CD14-positive monocyte (primary cell): ENCODE measurements around the gene SPON1. TPM values are rescaled to one million over a fixed set of nuclear protein-coding genes. Genes with fewer than 3 reads are reported as not detected.

ENCODE experiments used
- DNase-seq, 3 donors: peaks; one replicate each; pipeline ENCODE4 v3.0.0-alpha.2; 2011 to 2022
- H2AFZ ChIP-seq: 2 replicates; pipeline ENCODE4 v1.6.0; 2012; ENCODE audit warnings: mild to moderate bottlenecking, low read depth, low read length, inconsistent platforms; ENCODE audit not compliant: insufficient read depth, poor library complexity, severe bottlenecking
- H3K27ac ChIP-seq, 2 donors: 1 replicate in 1 of 2; 2 replicates in 1 of 2; pipeline ENCODE4 v1.5.1; 2012 to 2013; ENCODE audit warnings: low read length in 2 of 2, control low read depth in 1 of 2, inconsistent platforms in 1 of 2, low read depth in 1 of 2, mild to moderate bottlenecking in 1 of 2
- H3K27me3 ChIP-seq, 2 donors: one replicate each; pipeline versions ENCODE4 v1.6.0 to v1.6.1; 2011 to 2013; ENCODE audit warnings: low read length in 2 of 2; ENCODE audit not compliant: control insufficient read depth in 2 of 2, insufficient read depth in 2 of 2
- H3K36me3 ChIP-seq, 2 donors: replicated peaks in 1 of 2; 1 replicate in 1 of 2; 2 replicates in 1 of 2; pipeline versions ENCODE4 v1.5.1 to v1.6.1; 2012 to 2013; ENCODE audit warnings: low read length in 2 of 2, control low read depth in 1 of 2, inconsistent platforms in 1 of 2, mild to moderate bottlenecking in 1 of 2; ENCODE audit not compliant: insufficient read depth in 2 of 2, control insufficient read depth in 1 of 2
- H3K4me1 ChIP-seq, 2 donors: 1 replicate in 1 of 2; 2 replicates in 1 of 2; pipeline versions ENCODE4 v1.5.1 to v1.6.1; 2012 to 2013; ENCODE audit warnings: low read length in 2 of 2, control low read depth in 1 of 2, inconsistent platforms in 1 of 2, mild to moderate bottlenecking in 1 of 2, moderate library complexity in 1 of 2; ENCODE audit not compliant: insufficient read depth in 2 of 2, control insufficient read depth in 1 of 2
- H3K4me2 ChIP-seq: replicated peaks from 2 replicates; pipeline ENCODE3; 2012; ENCODE audit warnings: low read length, moderate library complexity, mild to moderate bottlenecking; ENCODE audit not compliant: poor library complexity, severe bottlenecking; ENCODE audit errors: extremely low read depth
- H3K4me3 ChIP-seq, 3 experiments: fragments of 200-600 bp in 1 of 3; sonication (generic) in 1 of 3; replicated peaks in 1 of 3; 1 replicate in 2 of 3; 2 replicates in 1 of 3; pipeline ENCODE4 v1.5.1; 2011 to 2013; ENCODE audit warnings: low read length in 3 of 3, mild to moderate bottlenecking in 3 of 3, control low read depth in 2 of 3, low read depth in 2 of 3, inconsistent platforms in 1 of 3, moderate library complexity in 1 of 3
- H3K79me2 ChIP-seq: 2 replicates; pipeline ENCODE4 v1.6.0; 2012; ENCODE audit warnings: mild to moderate bottlenecking, control low read depth, inconsistent platforms, low read length, moderate library complexity; ENCODE audit not compliant: insufficient read depth
- H3K9ac ChIP-seq: 2 replicates; pipeline ENCODE4 v1.6.0; 2017; ENCODE audit warnings: low read length, mild to moderate bottlenecking; ENCODE audit not compliant: insufficient read depth, poor library complexity, severe bottlenecking
- H3K9me3 ChIP-seq, 2 donors: replicated peaks in 1 of 2; 1 replicate in 1 of 2; 2 replicates in 1 of 2; pipeline versions ENCODE4 v1.5.1 to v1.6.1; 2012 to 2013; ENCODE audit warnings: low read length in 2 of 2, control low read depth in 1 of 2; ENCODE audit not compliant: control insufficient read depth in 1 of 2, insufficient read depth in 1 of 2
- H4K20me1 ChIP-seq: 2 replicates; pipeline ENCODE4 v1.6.0; 2012; ENCODE audit warnings: mild to moderate bottlenecking, low read length, control low read depth, moderate library complexity; ENCODE audit not compliant: insufficient read depth
- H3K27ac Mint-ChIP-seq, 7 donors: one replicate each; pipeline ENCODE4 v1.8.0; 2020; ENCODE audit warnings: mild to moderate bottlenecking in 7 of 7, mixed read lengths in 7 of 7, moderate library complexity in 6 of 7, inconsistent platforms in 2 of 7
- H3K27me3 Mint-ChIP-seq, 3 donors: one replicate each; pipeline ENCODE4 v1.8.0; 2021 to 2022; ENCODE audit warnings: low read depth in 3 of 3, mild to moderate bottlenecking in 3 of 3, mixed read lengths in 3 of 3, moderate library complexity in 3 of 3, inconsistent platforms in 1 of 3
- H3K36me3 Mint-ChIP-seq, 2 donors: one replicate each; pipeline ENCODE4 v1.8.0; 2020; ENCODE audit warnings: mixed read lengths in 2 of 2, inconsistent platforms in 1 of 2, mild to moderate bottlenecking in 1 of 2
- H3K4me1 Mint-ChIP-seq: one replicate; pipeline ENCODE4 v1.8.0; 2020; ENCODE audit warnings: mild to moderate bottlenecking, mixed read lengths
- H3K4me3 Mint-ChIP-seq, 2 donors: one replicate each; pipeline ENCODE4 v1.8.0; 2020; ENCODE audit warnings: mild to moderate bottlenecking in 2 of 2, mixed read lengths in 2 of 2, moderate library complexity in 1 of 2
- H3K9me3 Mint-ChIP-seq, 7 donors: one replicate each; pipeline ENCODE4 v1.8.0; 2020 to 2022; ENCODE audit warnings: mixed read lengths in 7 of 7, mild to moderate bottlenecking in 6 of 7, moderate library complexity in 6 of 7, inconsistent platforms in 2 of 7
- CTCF ChIP-seq: fragments of 200-600 bp; IDR thresholded peaks from one replicate; pipeline ENCODE4 v1.8.0; 2022; ENCODE audit warnings: antibody characterized with exemption, mild to moderate bottlenecking
- WGBS: methylation state at CpG from one replicate; pipeline ENCODE4 v1.1.5; 2013; ENCODE audit warnings: missing lambda C conversion rate; ENCODE audit not compliant: insufficient coverage; 5-methylcytosine and 5-hydroxymethylcytosine counted together
- intact Hi-C, 2 donors: fragments of 100-400 bp; cut with micrococcal nuclease; formaldehyde crosslinking; loops; one replicate each; pipeline versions ENCODE4 v1.15.0 to v1.15.1; 2023
- polyA plus RNA-seq, 3 donors: library from polyadenylated mRNA; depleted of rRNA in 1 of 3; unstranded in 2 of 3; stranded (reverse) in 1 of 3; fragments of 300-500 nt in 2 of 3; fragments of >200 nt in 1 of 3; fragmentation: Illumina TruSeq in 2 of 3; gene quantifications; 1 replicate in 2 of 3; 2 replicates in 1 of 3; pipeline ENCODE4 v1.2.3, GENCODE V29; 2012 to 2021

Gene SPON1
- polyA plus RNA-seq, 3 donors: not detected

GRCh38 chr11:14228356-14228755 lies 265.8 kb downstream of the SPON1 start:
- no CpG with 5 or more reads among the region's 2 CpGs for WGBS
- Mint-ChIP-seq H3K9me3 (peaks cover 1 to 9% (median 5%) of the 10 kb centered on the region in 7 donors), H3K27me3 (peaks cover 6 to 14% (median 8%) of the 10 kb centered on the region in 3 donors), H3K4me1 (no peaks in the 10 kb centered on the region), H3K4me3 (no peak overlapping the region), H3K36me3 (no peaks in the 10 kb centered on the region), H3K27ac (no peak overlapping the region)
- Histone ChIP-seq H3K9me3 (no peaks in the 10 kb centered on the region), H3K27me3 (no peaks in the 10 kb centered on the region), H3K4me3 (no peak overlapping the region), H3K79me2 (no peaks in the 10 kb centered on the region), H3K36me3 (no peaks in the 10 kb centered on the region), H3K4me1 (no peaks in the 10 kb centered on the region), H3K4me2 (no peak overlapping the region), H3K9ac (no peak overlapping the region), H3K27ac (no peak overlapping the region), H4K20me1 (no peaks in the 10 kb centered on the region), H2AFZ (no peak overlapping the region)
- intact Hi-C loops: no loop called here
- TF ChIP-seq CTCF: no peak
- DNase-seq: no peak

GRCh38 chr11:14229472-14229871 lies 266.9 kb downstream of the SPON1 start:
- Histone ChIP-seq H3K36me3 (no peaks in the 10 kb centered on the region), H3K9ac (no peak overlapping the region), H3K4me2 (no peak overlapping the region), H2AFZ (no peak overlapping the region), H3K27me3 (no peaks in the 10 kb centered on the region), H3K79me2 (no peaks in the 10 kb centered on the region), H3K27ac (no peak overlapping the region), H4K20me1 (no peaks in the 10 kb centered on the region), H3K9me3 (no peaks in the 10 kb centered on the region), H3K4me3 (no peak overlapping the region), H3K4me1 (no peaks in the 10 kb centered on the region)
- DNase-seq: no peak
- H3K36me3 Mint-ChIP-seq: no peaks in the 10 kb centered on the region
- H3K27ac Mint-ChIP-seq: no peak overlapping the region
- no peak overlapping the region for H3K4me3 Mint-ChIP-seq
- intact Hi-C loops: no loop called here
- 97% methylated on average over 7 of the region's 11 CpGs for WGBS
- peaks cover 8 to 12% (median 8%) of the 10 kb centered on the region in 3 donors for H3K27me3 Mint-ChIP-seq
- H3K9me3 Mint-ChIP-seq: peaks cover 1 to 9% (median 5%) of the 10 kb centered on the region in 7 donors
- H3K4me1 Mint-ChIP-seq: no peaks in the 10 kb centered on the region
- no peak for TF ChIP-seq CTCF
